H1 (cell line): ENCODE results near the gene F3. TPM values are rescaled to one million over a fixed set of nuclear protein-coding genes. Genes with fewer than 3 reads are reported as not detected.

Experiments
- CTCF ChIA-PET: fragments of 300-600 bp; sonication (Branson Sonifier 250); formaldehyde crosslinking; loops from one replicate; lab custom pipeline; 2021; ENCODE audit not compliant: partially characterized antibody; lab: Charles Lee
- POLR2A ChIA-PET: fragments of 300-600 bp; sonication (Branson Sonifier 250); formaldehyde crosslinking; loops from one replicate; lab custom pipeline; 2021; ENCODE audit warnings: inconsistent platforms; ENCODE audit not compliant: partially characterized antibody; lab: Charles Lee
- DNase-seq, 2 experiments: peaks; one replicate each; pipeline versions ENCODE4 v3.0.0 to v3.0.0-alpha.2; 2010 to 2022; ENCODE audit warnings: low spot score in 2 of 2, low read depth in 1 of 2, mixed read lengths in 1 of 2
- FAIRE-seq: peaks from 2 replicates; lab custom pipeline; 2011; peaks lifted over from hg19 to GRCh38; lab: Jason Lieb, UNC
- H2AFZ ChIP-seq: 2 replicates; pipeline ENCODE4 v1.8.1; 2012; ENCODE audit warnings: low read length, inconsistent platforms
- H2AK5ac ChIP-seq: 2 replicates; pipeline ENCODE4 v1.6.1; 2013; ENCODE audit warnings: low read depth, low read length
- H2BK120ac ChIP-seq: replicated peaks from 2 replicates; pipeline ENCODE3; 2013; ENCODE audit warnings: low read depth, low read length, inconsistent platforms
- H2BK12ac ChIP-seq: 2 replicates; pipeline ENCODE4 v1.6.1; 2013; ENCODE audit warnings: low read depth, low read length
- H2BK15ac ChIP-seq: 2 replicates; pipeline ENCODE4 v1.6.1; 2013; ENCODE audit warnings: low read length
- H2BK20ac ChIP-seq: 2 replicates; pipeline ENCODE4 v1.6.1; 2013; ENCODE audit warnings: low read length
- H2BK5ac ChIP-seq: 2 replicates; pipeline ENCODE4 v1.6.1; 2013; ENCODE audit warnings: low read depth, low read length
- H3K14ac ChIP-seq: 2 replicates; pipeline ENCODE4 v1.6.1; 2013; ENCODE audit warnings: inconsistent platforms; ENCODE audit not compliant: insufficient read length
- H3K18ac ChIP-seq: 2 replicates; pipeline ENCODE4 v1.6.1; 2013; ENCODE audit warnings: low read length; ENCODE audit errors: extremely low read depth
- H3K23ac ChIP-seq: 2 replicates; pipeline ENCODE4 v1.6.1; 2013; ENCODE audit warnings: inconsistent platforms; ENCODE audit not compliant: insufficient read length
- H3K23me2 ChIP-seq: 2 replicates; pipeline ENCODE4 v1.6.1; 2013; ENCODE audit warnings: low read depth, low read length
- H3K27ac ChIP-seq: 2 replicates; pipeline ENCODE4 v1.6.1; 2011; ENCODE audit warnings: low read depth, low read length, inconsistent platforms
- H3K27me3 ChIP-seq, 4 experiments: replicated peaks in 1 of 4; 1 replicate in 1 of 4; 2 replicates in 3 of 4; pipeline versions ENCODE4 v1.6.1 to v1.8.1; 2011 to 2013; ENCODE audit warnings: low read length in 3 of 4, mild to moderate bottlenecking in 3 of 4, inconsistent platforms in 2 of 4, mixed read lengths in 2 of 4, moderate library complexity in 1 of 4; ENCODE audit not compliant: control insufficient read depth in 3 of 4, insufficient read depth in 3 of 4; ENCODE audit errors: extremely low read depth in 1 of 4
- H3K36me3 ChIP-seq, 4 experiments: 2 replicates each; pipeline versions ENCODE4 v1.6.1 to v1.8.1; 2011 to 2013; ENCODE audit warnings: mild to moderate bottlenecking in 4 of 4, low read length in 3 of 4, moderate library complexity in 2 of 4, control low read depth in 1 of 4, inconsistent platforms in 1 of 4; ENCODE audit not compliant: insufficient read depth in 4 of 4, control insufficient read depth in 2 of 4
- H3K4ac ChIP-seq: replicated peaks from 2 replicates; pipeline ENCODE3; 2013; ENCODE audit warnings: low read length, low read depth, mixed read lengths, inconsistent platforms; ENCODE audit not compliant: insufficient read length
- H3K4me1 ChIP-seq, 4 experiments: replicated peaks in 1 of 4; 1 replicate in 1 of 4; 2 replicates in 3 of 4; pipeline versions ENCODE4 v1.6.1 to v1.8.1; 2011 to 2013; ENCODE audit warnings: low read length in 3 of 4, inconsistent platforms in 2 of 4, mixed read lengths in 1 of 4; ENCODE audit not compliant: insufficient read depth in 4 of 4, control insufficient read depth in 3 of 4
- H3K4me2 ChIP-seq, 2 experiments: 2 replicates each; pipeline versions ENCODE4 v1.6.1 to v1.8.1; 2011 to 2013; ENCODE audit warnings: low read depth in 2 of 2, low read length in 2 of 2, control low read depth in 1 of 2, inconsistent platforms in 1 of 2, mild to moderate bottlenecking in 1 of 2; ENCODE audit not compliant: insufficient read depth in 1 of 2
- H3K4me3 ChIP-seq, 4 experiments: fragments of 200-600, 300-600 bp in 1 of 4; sonication (generic), shearing (Covaris generic), sonication (Bioruptor Twin) in 1 of 4; 2 replicates each; pipeline versions ENCODE4 v1.5.1 to v1.8.1; 2011 to 2016; ENCODE audit warnings: low read length in 4 of 4, low read depth in 3 of 4, control low read depth in 2 of 4, inconsistent platforms in 2 of 4, mild to moderate bottlenecking in 2 of 4, mixed read lengths in 1 of 4, moderate library complexity in 1 of 4; ENCODE audit not compliant: insufficient read depth in 2 of 4; ENCODE audit errors: extremely low read depth in 1 of 4
- H3K56ac ChIP-seq: replicated peaks from 2 replicates; pipeline ENCODE3; 2013; ENCODE audit warnings: low read depth, mild to moderate bottlenecking, mixed read lengths, low read length, inconsistent platforms; ENCODE audit not compliant: insufficient read length
- H3K79me1 ChIP-seq: 2 replicates; pipeline ENCODE4 v1.6.1; 2013; ENCODE audit warnings: low read depth, low read length, control low read depth
- H3K79me2 ChIP-seq, 2 experiments: 2 replicates each; pipeline versions ENCODE4 v1.6.1 to v1.8.1; 2012 to 2013; ENCODE audit warnings: low read length in 2 of 2, mild to moderate bottlenecking in 2 of 2, inconsistent platforms in 1 of 2; ENCODE audit not compliant: insufficient read depth in 2 of 2, control insufficient read depth in 1 of 2
- H3K9ac ChIP-seq, 4 experiments: replicated peaks in 1 of 4; 1 replicate in 1 of 4; 2 replicates in 3 of 4; pipeline versions ENCODE4 v1.6.1 to v1.8.1; 2011 to 2013; ENCODE audit warnings: low read depth in 3 of 4, low read length in 3 of 4, control low read depth in 2 of 4, mild to moderate bottlenecking in 2 of 4, moderate library complexity in 2 of 4, inconsistent platforms in 1 of 4; ENCODE audit errors: extremely low read depth in 1 of 4
- H3K9me3 ChIP-seq, 2 experiments: 2 replicates each; pipeline versions ENCODE4 v1.6.1 to v1.8.1; 2012 to 2013; ENCODE audit warnings: mild to moderate bottlenecking in 2 of 2, moderate library complexity in 2 of 2, control low read depth in 1 of 2, inconsistent platforms in 1 of 2, low read depth in 1 of 2, low read length in 1 of 2, mixed read lengths in 1 of 2; ENCODE audit not compliant: insufficient read depth in 2 of 2
- H4K20me1 ChIP-seq, 2 experiments: replicated peaks in 1 of 2; 2 replicates each; pipeline versions ENCODE3 to v1.8.1; 2011 to 2013; ENCODE audit warnings: inconsistent platforms in 2 of 2, low read length in 2 of 2, mild to moderate bottlenecking in 1 of 2; ENCODE audit not compliant: insufficient read depth in 2 of 2, control insufficient read depth in 1 of 2
- H4K5ac ChIP-seq: 2 replicates; pipeline ENCODE4 v1.6.1; 2013; ENCODE audit warnings: low read length, low read depth, mixed read lengths, inconsistent platforms; ENCODE audit not compliant: insufficient read length
- H4K8ac ChIP-seq: 2 replicates; pipeline ENCODE4 v1.8.0; 2013; ENCODE audit warnings: mild to moderate bottlenecking, moderate library complexity, low read length, inconsistent platforms; ENCODE audit not compliant: insufficient read depth; ENCODE audit errors: extremely low read depth
- H4K91ac ChIP-seq: replicated peaks from 2 replicates; pipeline ENCODE3; 2013; ENCODE audit warnings: low read length, mixed read lengths, inconsistent platforms; ENCODE audit not compliant: insufficient read length
- CHD2 ChIP-seq: IDR thresholded peaks from 2 replicates; pipeline ENCODE4 v1.6.1; 2012; ENCODE audit warnings: low read length, improper control_type of control experiment
- GABPA ChIP-seq: IDR thresholded peaks from 2 replicates; pipeline ENCODE4 v1.6.1; 2011; ENCODE audit warnings: mild to moderate bottlenecking, low read length, moderate library complexity, borderline replicate concordance; ENCODE audit not compliant: insufficient read depth
- JUN ChIP-seq: IDR thresholded peaks from 2 replicates; pipeline ENCODE4 v1.6.1; 2011; ENCODE audit warnings: low read depth, mild to moderate bottlenecking, improper control_type of control experiment, low read length
- MAX ChIP-seq: IDR thresholded peaks from 2 replicates; pipeline ENCODE4 v1.6.1; 2012; ENCODE audit warnings: inconsistent platforms
- WGBS, 2 experiments: shearing (Covaris generic) in 1 of 2; methylation state at CpG; one replicate each; pipeline versions ENCODE4 v1.1.6 to v1.1.7; 2013 to 2015; ENCODE audit warnings: low lambda C conversion rate in 2 of 2, mixed read lengths in 2 of 2, inconsistent platforms in 1 of 2, low coverage in 1 of 2, missing lambda C conversion rate in 1 of 2; ENCODE audit not compliant: insufficient replicate concordance in 2 of 2, insufficient coverage in 1 of 2, insufficient read length in 1 of 2; ENCODE audit errors: extremely low coverage in 1 of 2, missing lambda C conversion rate in 1 of 2; 5-methylcytosine and 5-hydroxymethylcytosine counted together
- polyA plus RNA-seq, 7 experiments: library from polyadenylated mRNA; depleted of rRNA in 3 of 7; stranded (reverse) in 5 of 7; unstranded in 2 of 7; fragments of >200 nt in 5 of 7; fragments of 200-250 nt in 2 of 7; gene quantifications; 1 replicate in 5 of 7; 2 replicates in 1 of 7; 4 replicates in 1 of 7; pipeline versions ENCODE4 v1.2.1 to v1.2.3, GENCODE V29; 2011 to 2013; ENCODE audit warnings: missing spikeins in 2 of 7, mixed read lengths in 2 of 7
- total RNA-seq: library from RNA; stranded (reverse); fragmentation: NEBNext Ultra II Directional; extraction: Animal tissue kit (Norgen Biotek cat#: 25700); gene quantifications from 2 replicates; pipeline ENCODE4 v1.2.1, GENCODE V29; 2021

The F3 gene
- total and polyA plus RNA-seq, 2 of the 8 experiments (the other 6 are each of a cell fraction or from before 2014, with no cell fraction given), result 2.6 to 8.6 TPM

- FAIRE-seq (no peak), DNase-seq (no peak)
- Histone ChIP-seq H4K8ac (no peak overlapping the region), H3K4me2 (no peak overlapping the region), H3K79me2 (no peaks in the 10 kb centered on the region), H3K4ac (no peak overlapping the region), H4K91ac (no peak overlapping the region), H3K27me3 (no peaks in the 10 kb centered on the region), H2BK120ac (no peak overlapping the region), H3K14ac (no peak overlapping the region), H3K79me1 (no peaks in the 10 kb centered on the region), H3K4me1 (no peaks in the 10 kb centered on the region), H3K36me3 (peaks cover 0 to 16% (median 2%) of the 10 kb centered on the region in 4 experiments; a peak in 4 of 8 replicates), H3K9me3 (no peaks in the 10 kb centered on the region), H3K23ac (no peak overlapping the region), H2AK5ac (no peak overlapping the region), H3K18ac (no peak overlapping the region), H2BK20ac (no peak overlapping the region), H3K56ac (no peak overlapping the region), H2BK15ac (no peak overlapping the region), H4K5ac (no peak overlapping the region), H3K9ac (no peak overlapping the region), H2BK5ac (no peak overlapping the region), H2AFZ (no peak overlapping the region), H2BK12ac (no peak overlapping the region), H4K20me1 (no peaks in the 10 kb centered on the region), H3K23me2 (no peaks in the 10 kb centered on the region; the same call in 1 of the 2 replicates), H3K4me3 (no peak overlapping the region), H3K27ac (no peak overlapping the region)
- POLR2A ChIA-PET, result no interaction called here
- WGBS, 2 experiments, result 89% methylated on average over 2 of the region's 2 CpGs; no CpG with 5 or more reads in 1 of the 2 experiments
- CTCF ChIA-PET, result no interaction called here
- TF ChIP-seq CHD2, result no peak
- TF ChIP-seq JUN, result no peak
- no peak for TF ChIP-seq GABPA
- TF ChIP-seq MAX, result no peak
These were observed 40.1 kb downstream of the F3 start for GRCh38 chr1:94501426-94501825.
